WTC11 (cell line): ENCODE measurements around the gene OLFM1. TPM values are rescaled to one million over a fixed set of nuclear protein-coding genes. Genes with fewer than 3 reads are reported as not detected.

Experiments
- ATAC-seq: fragments of 200-7000 bp; cut with Tn5 transposase; 2 replicates; pipeline ENCODE4 v1.10.0; 2021; ENCODE audit warnings: mild to moderate bottlenecking, moderate library complexity
- CTCF ChIA-PET: fragments of 300-600 bp; sonication (Branson Sonifier 250); formaldehyde crosslinking; loops from one replicate; lab custom pipeline; 2021; ENCODE audit warnings: antibody characterized with exemption; lab: Charles Lee
- POLR2A ChIA-PET: fragments of 350-600 bp; sonication (Branson Sonifier 250); formaldehyde crosslinking; loops from one replicate; lab custom pipeline; 2021; ENCODE audit warnings: antibody characterized with exemption; lab: Charles Lee
- DNase-seq: peaks from one replicate; pipeline ENCODE4 v3.0.0; 2021; ENCODE audit warnings: low spot score
- H3K27ac Mint-ChIP-seq: 2 replicates; pipeline ENCODE4 v1.8.0; 2021; ENCODE audit warnings: mixed read lengths
- H3K27me3 Mint-ChIP-seq: 2 replicates; pipeline ENCODE4 v1.8.0; 2021; ENCODE audit warnings: low read depth, mild to moderate bottlenecking, moderate library complexity, mixed read lengths
- H3K36me3 Mint-ChIP-seq: 2 replicates; pipeline ENCODE4 v1.8.0; 2021; ENCODE audit warnings: mixed read lengths
- H3K4me1 Mint-ChIP-seq: 2 replicates; pipeline ENCODE4 v1.8.0; 2022; ENCODE audit warnings: mixed read lengths
- H3K4me3 Mint-ChIP-seq: 2 replicates; pipeline ENCODE4 v1.8.0; 2021; ENCODE audit warnings: mild to moderate bottlenecking, moderate library complexity, mixed read lengths
- H3K9me3 Mint-ChIP-seq: 2 replicates; pipeline ENCODE4 v1.8.0; 2021; ENCODE audit warnings: mixed read lengths
- ATF1 ChIP-seq: sonication (generic); formaldehyde crosslinking; IDR thresholded peaks from 2 replicates; pipeline ENCODE4 v1.8.1; 2023; ENCODE audit warnings: mild to moderate bottlenecking, moderate library complexity, missing genetic modification reagents
- CBFB ChIP-seq: sonication (generic); formaldehyde crosslinking; IDR thresholded peaks from 2 replicates; pipeline ENCODE4 v1.8.1; 2022; ENCODE audit warnings: mild to moderate bottlenecking, low read depth, missing genetic modification reagents
- CREB1 ChIP-seq: sonication (generic); formaldehyde crosslinking; IDR thresholded peaks from 2 replicates; pipeline ENCODE4 v1.8.0; 2023; ENCODE audit warnings: mild to moderate bottlenecking, missing genetic modification reagents
- CREM ChIP-seq: sonication (generic); formaldehyde crosslinking; IDR thresholded peaks from 2 replicates; pipeline ENCODE4 v1.8.1; 2022; ENCODE audit warnings: mild to moderate bottlenecking, missing genetic modification reagents, moderate library complexity
- CTCF ChIP-seq: fragments of 200-600 bp; IDR thresholded peaks from 2 replicates; pipeline ENCODE4 v1.8.0; 2022; ENCODE audit warnings: antibody characterized with exemption
- E2F4 ChIP-seq: sonication (generic); formaldehyde crosslinking; IDR thresholded peaks from 2 replicates; pipeline ENCODE4 v1.8.1; 2022; ENCODE audit warnings: low read depth, mild to moderate bottlenecking, moderate library complexity, missing genetic modification reagents, borderline replicate concordance
- ELF4 ChIP-seq: sonication (generic); formaldehyde crosslinking; IDR thresholded peaks from 2 replicates; pipeline ENCODE4 v1.8.1; 2022; ENCODE audit warnings: low read depth, mild to moderate bottlenecking, moderate library complexity, missing genetic modification reagents
- FOXJ3 ChIP-seq: sonication (generic); formaldehyde crosslinking; IDR thresholded peaks from 2 replicates; pipeline ENCODE4 v1.9.0; 2021; ENCODE audit warnings: missing genetic modification reagents, mild to moderate bottlenecking, borderline replicate concordance
- HMGXB4 ChIP-seq: sonication (generic); formaldehyde crosslinking; IDR thresholded peaks from 2 replicates; pipeline ENCODE4 v1.8.1; 2023; ENCODE audit warnings: mild to moderate bottlenecking, moderate library complexity, missing genetic modification reagents
- KAT7 ChIP-seq: sonication (generic); formaldehyde crosslinking; IDR thresholded peaks from 2 replicates; pipeline ENCODE4 v1.8.1; 2023; ENCODE audit warnings: missing genetic modification reagents, mild to moderate bottlenecking, borderline replicate concordance
- MXD4 ChIP-seq: fragments of 250-450 bp; sonication (Bioruptor Pico); IDR thresholded peaks from 2 replicates; pipeline ENCODE4 v1.8.0; 2021; ENCODE audit warnings: mild to moderate bottlenecking, moderate library complexity, borderline replicate concordance
- NR1H2 ChIP-seq: sonication (generic); formaldehyde crosslinking; IDR thresholded peaks from 2 replicates; pipeline ENCODE4 v1.9.0; 2021; ENCODE audit warnings: mild to moderate bottlenecking, moderate library complexity, missing genetic modification reagents
- PRRX2 ChIP-seq: fragments of 250-450 bp; sonication (Bioruptor Pico); IDR thresholded peaks from 2 replicates; pipeline ENCODE4 v1.8.0; 2021; ENCODE audit warnings: mild to moderate bottlenecking
- RELA ChIP-seq: sonication (generic); formaldehyde crosslinking; IDR thresholded peaks from 2 replicates; pipeline ENCODE4 v1.8.1; 2022; ENCODE audit warnings: missing genetic modification reagents, mild to moderate bottlenecking, borderline replicate concordance
- ZBTB21 ChIP-seq: sonication (generic); formaldehyde crosslinking; IDR thresholded peaks from 2 replicates; pipeline ENCODE4 v1.8.1; 2023; ENCODE audit warnings: mild to moderate bottlenecking, missing genetic modification reagents, borderline replicate concordance
- ZNF121 ChIP-seq: sonication (generic); formaldehyde crosslinking; IDR thresholded peaks from 2 replicates; pipeline ENCODE4 v1.8.0; 2023; ENCODE audit warnings: missing genetic modification reagents
- ZNF219 ChIP-seq: sonication (generic); formaldehyde crosslinking; IDR thresholded peaks from 2 replicates; pipeline ENCODE4 v1.8.0; 2023; ENCODE audit warnings: missing genetic modification reagents, mild to moderate bottlenecking, borderline replicate concordance
- ZNF232 ChIP-seq: sonication (generic); formaldehyde crosslinking; IDR thresholded peaks from 2 replicates; pipeline ENCODE4 v1.8.0; 2022; ENCODE audit warnings: mild to moderate bottlenecking, missing genetic modification reagents
- ZNF416 ChIP-seq: fragments of 250-450 bp; sonication (Bioruptor Pico); IDR thresholded peaks from 2 replicates; pipeline ENCODE4 v1.9.0; 2021; ENCODE audit warnings: mild to moderate bottlenecking, inconsistent platforms
- total RNA-seq: library from RNA; stranded (reverse); gene quantifications from 3 replicates; pipeline ENCODE4 v1.2.3, GENCODE V29; 2021
- TF ChIP-seq, protein P1 (sequence below): sonication (generic); formaldehyde crosslinking; IDR thresholded peaks from 2 replicates; pipeline ENCODE4 v1.8.1; 2023; ENCODE audit warnings: mild to moderate bottlenecking, missing genetic modification reagents
- TF ChIP-seq, protein P2 (sequence below): fragments of 250-450 bp; sonication (Bioruptor Pico); IDR thresholded peaks from 2 replicates; pipeline ENCODE4 v1.9.0; 2021; ENCODE audit warnings: moderate library complexity, mild to moderate bottlenecking, inconsistent platforms, borderline replicate concordance
- TF ChIP-seq, protein P3 (sequence below): sonication (generic); formaldehyde crosslinking; IDR thresholded peaks from 2 replicates; pipeline ENCODE4 v1.8.1; 2023; ENCODE audit warnings: mild to moderate bottlenecking, missing genetic modification reagents
- TF ChIP-seq, protein P4 (sequence below): sonication (generic); formaldehyde crosslinking; IDR thresholded peaks from 2 replicates; pipeline ENCODE4 v1.8.0; 2022; ENCODE audit warnings: mild to moderate bottlenecking, missing genetic modification reagents

OLFM1 gene
- total RNA-seq, 1 experiment from 2014 or later: 37.6 TPM

GRCh38 chr9:135065151-135065550, 22.3 kb upstream of the OLFM1 start:
- POLR2A ChIA-PET: no interaction called here
- H3K27me3 Mint-ChIP-seq: peaks cover 19% of the 10 kb centered on the region

DNA sequence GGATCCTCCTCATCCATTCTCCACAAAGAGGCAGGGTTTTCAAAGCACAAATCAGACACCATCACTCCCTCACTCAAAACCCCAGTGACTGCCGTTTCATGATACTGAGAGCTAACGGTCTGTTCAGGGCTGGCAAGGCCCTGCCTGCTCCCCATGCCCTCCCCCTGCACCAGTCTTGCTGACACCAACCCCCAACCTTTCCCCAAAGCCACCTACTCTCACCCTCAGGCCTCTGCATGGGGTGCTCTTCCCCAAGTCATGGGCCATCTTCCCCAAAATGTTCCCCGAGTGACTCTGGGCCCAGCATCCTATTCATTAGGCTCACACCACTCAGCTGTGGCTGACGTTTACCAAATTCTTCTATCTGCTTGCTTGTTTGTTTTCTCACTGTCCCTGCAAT, 21.7 kb upstream of the OLFM1 start:
- POLR2A ChIA-PET: no interaction called here
- TF ChIP-seq ATF1 (CRISPR knock-in tag) (no peak), KAT7 (no peak), E2F4 (CRISPR knock-in tag) (no peak), ZNF219 (CRISPR knock-in tag) (no peak), CREB1 (CRISPR knock-in tag) (no peak), ZNF232 (CRISPR knock-in tag) (no peak)

More at GRCh38 chr9:135065151-135065550, 22.3 kb upstream of the OLFM1 start:
- no peak overlapping the region for H3K27ac Mint-ChIP-seq
- H3K9me3 Mint-ChIP-seq: peaks cover 37% of the 10 kb centered on the region
- H3K36me3 Mint-ChIP-seq: peaks cover 28% of the 10 kb centered on the region
- DNase-seq (no peak), ATAC-seq (no peak)
- no peak overlapping the region for H3K4me3 Mint-ChIP-seq
- CTCF ChIA-PET: no interaction called here
- TF ChIP-seq ZNF416 (CRISPR knock-in tag) (no peak), RELA (no peak), ELF4 (CRISPR knock-in tag) (no peak), KAT7 (no peak), HMGXB4 (no peak), CTCF (no peak), ZBTB21 (CRISPR knock-in tag) (no peak), NR1H2 (CRISPR knock-in tag) (no peak), ZNF121 (CRISPR knock-in tag) (no peak), FOXJ3 (CRISPR knock-in tag) (no peak), CBFB (CRISPR knock-in tag) (no peak), MXD4 (CRISPR knock-in tag) (no peak), PRRX2 (CRISPR knock-in tag) (no peak), CREM (no peak)
- TF ChIP-seq, protein P1, sequence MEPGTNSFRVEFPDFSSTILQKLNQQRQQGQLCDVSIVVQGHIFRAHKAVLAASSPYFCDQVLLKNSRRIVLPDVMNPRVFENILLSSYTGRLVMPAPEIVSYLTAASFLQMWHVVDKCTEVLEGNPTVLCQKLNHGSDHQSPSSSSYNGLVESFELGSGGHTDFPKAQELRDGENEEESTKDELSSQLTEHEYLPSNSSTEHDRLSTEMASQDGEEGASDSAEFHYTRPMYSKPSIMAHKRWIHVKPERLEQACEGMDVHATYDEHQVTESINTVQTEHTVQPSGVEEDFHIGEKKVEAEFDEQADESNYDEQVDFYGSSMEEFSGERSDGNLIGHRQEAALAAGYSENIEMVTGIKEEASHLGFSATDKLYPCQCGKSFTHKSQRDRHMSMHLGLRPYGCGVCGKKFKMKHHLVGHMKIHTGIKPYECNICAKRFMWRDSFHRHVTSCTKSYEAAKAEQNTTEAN: no peak
- TF ChIP-seq, protein P2, sequence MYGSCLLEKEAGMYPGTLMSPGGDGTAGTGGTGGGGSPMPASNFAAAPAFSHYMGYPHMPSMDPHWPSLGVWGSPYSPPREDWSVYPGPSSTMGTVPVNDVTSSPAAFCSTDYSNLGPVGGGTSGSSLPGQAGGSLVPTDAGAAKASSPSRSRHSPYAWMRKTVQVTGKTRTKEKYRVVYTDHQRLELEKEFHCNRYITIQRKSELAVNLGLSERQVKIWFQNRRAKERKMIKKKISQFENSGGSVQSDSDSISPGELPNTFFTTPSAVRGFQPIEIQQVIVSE (CRISPR knock-in tag): no peak
- TF ChIP-seq, protein P3, sequence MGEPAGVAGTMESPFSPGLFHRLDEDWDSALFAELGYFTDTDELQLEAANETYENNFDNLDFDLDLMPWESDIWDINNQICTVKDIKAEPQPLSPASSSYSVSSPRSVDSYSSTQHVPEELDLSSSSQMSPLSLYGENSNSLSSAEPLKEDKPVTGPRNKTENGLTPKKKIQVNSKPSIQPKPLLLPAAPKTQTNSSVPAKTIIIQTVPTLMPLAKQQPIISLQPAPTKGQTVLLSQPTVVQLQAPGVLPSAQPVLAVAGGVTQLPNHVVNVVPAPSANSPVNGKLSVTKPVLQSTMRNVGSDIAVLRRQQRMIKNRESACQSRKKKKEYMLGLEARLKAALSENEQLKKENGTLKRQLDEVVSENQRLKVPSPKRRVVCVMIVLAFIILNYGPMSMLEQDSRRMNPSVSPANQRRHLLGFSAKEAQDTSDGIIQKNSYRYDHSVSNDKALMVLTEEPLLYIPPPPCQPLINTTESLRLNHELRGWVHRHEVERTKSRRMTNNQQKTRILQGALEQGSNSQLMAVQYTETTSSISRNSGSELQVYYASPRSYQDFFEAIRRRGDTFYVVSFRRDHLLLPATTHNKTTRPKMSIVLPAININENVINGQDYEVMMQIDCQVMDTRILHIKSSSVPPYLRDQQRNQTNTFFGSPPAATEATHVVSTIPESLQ (CRISPR knock-in tag): no peak
- TF ChIP-seq, protein P4, sequence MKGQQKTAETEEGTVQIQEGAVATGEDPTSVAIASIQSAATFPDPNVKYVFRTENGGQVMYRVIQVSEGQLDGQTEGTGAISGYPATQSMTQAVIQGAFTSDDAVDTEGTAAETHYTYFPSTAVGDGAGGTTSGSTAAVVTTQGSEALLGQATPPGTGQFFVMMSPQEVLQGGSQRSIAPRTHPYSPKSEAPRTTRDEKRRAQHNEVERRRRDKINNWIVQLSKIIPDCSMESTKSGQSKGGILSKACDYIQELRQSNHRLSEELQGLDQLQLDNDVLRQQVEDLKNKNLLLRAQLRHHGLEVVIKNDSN: no peak
- peaks cover 5% of the 10 kb centered on the region for H3K4me1 Mint-ChIP-seq

More for the DNA sequence above, 21.7 kb upstream of the OLFM1 start:
- CTCF ChIA-PET: no interaction called here
- Mint-ChIP-seq H3K9me3 (peaks cover 37% of the 10 kb centered on the region), H3K4me1 (peaks cover 8% of the 10 kb centered on the region), H3K4me3 (no peak overlapping the region), H3K27ac (no peak overlapping the region), H3K27me3 (peaks cover 22% of the 10 kb centered on the region), H3K36me3 (peaks cover 28% of the 10 kb centered on the region)
- no peak for ATAC-seq
- no peak for DNase-seq
